Activated naive CD4-positive, alpha-beta T cell treated with anti-CD3 and anti-CD28 coated beads, Interleukin-2, amount 10 ng/mL, durations not matched to agents 7 days and 5 days (primary cell): ENCODE results near the gene WAPL.
"Not testable (repeated sequence)": the region's sequence is repeated elsewhere in the genome, so short reads cannot be mapped to it uniquely, and the experiment has no call there.

Source experiments
- CTCF ChIA-PET: fragments of 350-600 bp; sonication (Branson Sonifier 250); formaldehyde crosslinking; loops from one replicate; lab custom pipeline; 2021; ENCODE audit warnings: antibody characterized with exemption; lab: Charles Lee
- DNase-seq: peaks from one replicate; pipeline ENCODE4 v3.0.0-alpha.2; 2020
- H3K27ac Mint-ChIP-seq: one replicate; pipeline ENCODE4 v1.8.0; 2021; ENCODE audit warnings: mild to moderate bottlenecking, moderate library complexity, mixed read lengths
- H3K27me3 Mint-ChIP-seq: one replicate; pipeline ENCODE4 v1.8.0; 2021; ENCODE audit warnings: mild to moderate bottlenecking, mixed read lengths
- H3K36me3 Mint-ChIP-seq: one replicate; pipeline ENCODE4 v1.8.0; 2021; ENCODE audit warnings: mixed read lengths
- H3K4me1 Mint-ChIP-seq: one replicate; pipeline ENCODE4 v1.8.0; 2021; ENCODE audit warnings: mixed read lengths
- H3K4me3 Mint-ChIP-seq: one replicate; pipeline ENCODE4 v1.8.0; 2021; ENCODE audit warnings: mild to moderate bottlenecking, moderate library complexity, mixed read lengths
- H3K9me3 Mint-ChIP-seq: one replicate; pipeline ENCODE4 v1.8.0; 2021; ENCODE audit warnings: mixed read lengths

Gene WAPL

GRCh38 chr10:86521678-86522509 lies at the start of gene WAPL:
Gene WAPL (minus strand): TSS chr10:86521792. CDS start chr10:86518069, 3,723 bp downstream.
- Mint-ChIP-seq H3K36me3 (peaks cover 24% of the 10 kb centered on the region), H3K9me3 (no peaks in the 10 kb centered on the region), H3K4me3 (peak within 1 kb of the TSS; percentile 92), H3K27me3 (no peaks in the 10 kb centered on the region), H3K4me1 (peaks cover 67% of the 10 kb centered on the region), H3K27ac (peak within 1 kb of the TSS; percentile 95)
- peak; percentile 96 for DNase-seq
- CTCF ChIA-PET, result interaction anchor here (1.1 to 1.4 kb wide), 3 partner anchors 16 to 122 kb away, joined by 3 to 7 read pairs (median 3); no protein-coding TSS in a partner anchor

- Mint-ChIP-seq H3K36me3 (no peaks in the 10 kb centered on the region), H3K9me3 (peaks cover 4% of the 10 kb centered on the region), H3K27me3 (peaks cover 16% of the 10 kb centered on the region), H3K27ac (no peak overlapping the region), H3K4me1 (no peaks in the 10 kb centered on the region), H3K4me3 (no peak overlapping the region)
- DNase-seq, result no peak
- CTCF ChIA-PET, result no interaction called here
Measured at GRCh38 chr10:86569335-86569734, 47.7 kb upstream of the WAPL start.

- H3K27me3 Mint-ChIP-seq, result peaks cover 11% of the 10 kb centered on the region
- not testable (repeated sequence) for H3K4me1 Mint-ChIP-seq, H3K9me3 Mint-ChIP-seq, H3K27ac Mint-ChIP-seq, H3K36me3 Mint-ChIP-seq, H3K4me3 Mint-ChIP-seq, DNase-seq
- CTCF ChIA-PET, result interaction anchor here (1.1 kb wide), 1 partner anchor 162 kb away, joined by 3 read pairs; no protein-coding TSS in a partner anchor
Measured at GRCh38 chr10:86566518-86566917, 44.9 kb upstream of the WAPL start.

- H3K4me3 Mint-ChIP-seq, H3K4me1 Mint-ChIP-seq, H3K27me3 Mint-ChIP-seq, CTCF ChIA-PET, DNase-seq, H3K27ac Mint-ChIP-seq, H3K36me3 Mint-ChIP-seq, H3K9me3 Mint-ChIP-seq: not testable (repeated sequence)
Measured at GRCh38 chr10:86563338-86563737, 41.7 kb upstream of the WAPL start.

GRCh38 chr10:86558695-86559094 lies 37.1 kb upstream of the WAPL start:
- H3K9me3 Mint-ChIP-seq, H3K4me1 Mint-ChIP-seq, H3K4me3 Mint-ChIP-seq, H3K36me3 Mint-ChIP-seq, H3K27me3 Mint-ChIP-seq, DNase-seq, H3K27ac Mint-ChIP-seq: not testable (repeated sequence)
- CTCF ChIA-PET, result interaction anchor here (1.0 kb wide), 1 partner anchor 28 kb away, joined by 3 read pairs; no protein-coding TSS in a partner anchor

GRCh38 chr10:86556933-86557649 lies 35.5 kb upstream of the WAPL start:
- H3K27ac Mint-ChIP-seq, result no peak overlapping the region
- no peaks in the 10 kb centered on the region for H3K9me3 Mint-ChIP-seq
- CTCF ChIA-PET, result no interaction called here
- H3K36me3 Mint-ChIP-seq, result no peaks in the 10 kb centered on the region
- H3K4me1 Mint-ChIP-seq, result peaks cover 8% of the 10 kb centered on the region
- no peak for DNase-seq
- no peak overlapping the region for H3K4me3 Mint-ChIP-seq
- H3K27me3 Mint-ChIP-seq, result peaks cover 4% of the 10 kb centered on the region

GRCh38 chr10:86556532-86556931 lies 34.9 kb upstream of the WAPL start:
- DNase-seq, result no peak
- CTCF ChIA-PET, result no interaction called here
- Mint-ChIP-seq H3K9me3 (no peaks in the 10 kb centered on the region), H3K4me3 (no peak overlapping the region), H3K36me3 (no peaks in the 10 kb centered on the region), H3K27ac (no peak overlapping the region), H3K27me3 (peaks cover 4% of the 10 kb centered on the region), H3K4me1 (peaks cover 8% of the 10 kb centered on the region)

GRCh38 chr10:86553639-86554038 lies 32.0 kb upstream of the WAPL start:
- H3K4me1 Mint-ChIP-seq, result peaks cover 8% of the 10 kb centered on the region
- no peaks in the 10 kb centered on the region for H3K36me3 Mint-ChIP-seq
- CTCF ChIA-PET, result no interaction called here
- H3K27ac Mint-ChIP-seq, result no peak overlapping the region
- no peak overlapping the region for H3K4me3 Mint-ChIP-seq
- H3K27me3 Mint-ChIP-seq, result peaks cover 8% of the 10 kb centered on the region
- no peaks in the 10 kb centered on the region for H3K9me3 Mint-ChIP-seq
- no peak for DNase-seq

GRCh38 chr10:86553213-86553612 lies 31.6 kb upstream of the WAPL start:
- CTCF ChIA-PET, result no interaction called here
- H3K4me3 Mint-ChIP-seq, result no peak overlapping the region
- peaks cover 12% of the 10 kb centered on the region for H3K27me3 Mint-ChIP-seq
- no peaks in the 10 kb centered on the region for H3K36me3 Mint-ChIP-seq
- H3K4me1 Mint-ChIP-seq, result peaks cover 8% of the 10 kb centered on the region
- H3K27ac Mint-ChIP-seq, result no peak overlapping the region
- H3K9me3 Mint-ChIP-seq, result no peaks in the 10 kb centered on the region
- DNase-seq, result no peak

- Mint-ChIP-seq H3K4me3 (no peak overlapping the region), H3K36me3 (no peaks in the 10 kb centered on the region), H3K27me3 (peaks cover 13% of the 10 kb centered on the region), H3K9me3 (no peaks in the 10 kb centered on the region), H3K27ac (no peak overlapping the region), H3K4me1 (no peaks in the 10 kb centered on the region)
- DNase-seq, result no peak
- CTCF ChIA-PET, result no interaction called here
Measured at GRCh38 chr10:86547296-86547695, 25.7 kb upstream of the WAPL start.

GRCh38 chr10:86545101-86545500 lies 23.5 kb upstream of the WAPL start:
- DNase-seq, result no peak
- CTCF ChIA-PET, result no interaction called here
- no peaks in the 10 kb centered on the region for H3K36me3 Mint-ChIP-seq
- peaks cover 17% of the 10 kb centered on the region for H3K27me3 Mint-ChIP-seq
- no peak overlapping the region for H3K4me3 Mint-ChIP-seq
- H3K27ac Mint-ChIP-seq, result no peak overlapping the region
- H3K9me3 Mint-ChIP-seq, result no peaks in the 10 kb centered on the region
- peaks cover under 1% of the 10 kb centered on the region for H3K4me1 Mint-ChIP-seq

GRCh38 chr10:86540016-86540415 lies 18.4 kb upstream of the WAPL start:
- Mint-ChIP-seq H3K36me3 (peaks cover 7% of the 10 kb centered on the region), H3K4me3 (no peak overlapping the region), H3K27ac (peak overlapping the region; percentile 79), H3K27me3 (peaks cover 8% of the 10 kb centered on the region), H3K4me1 (peaks cover 35% of the 10 kb centered on the region), H3K9me3 (peaks cover 5% of the 10 kb centered on the region)
- CTCF ChIA-PET, result no interaction called here
- no peak for DNase-seq

GRCh38 chr10:86538547-86538946 lies 17.0 kb upstream of the WAPL start:
- Mint-ChIP-seq H3K27ac (no peak overlapping the region), H3K4me3 (no peak overlapping the region), H3K4me1 (peaks cover 35% of the 10 kb centered on the region), H3K36me3 (peaks cover 7% of the 10 kb centered on the region), H3K27me3 (peaks cover 8% of the 10 kb centered on the region), H3K9me3 (peaks cover 5% of the 10 kb centered on the region)
- CTCF ChIA-PET, result interaction anchor here (0.9 kb wide), 1 partner anchor 16 kb away, joined by 3 read pairs; no protein-coding TSS in a partner anchor
- no peak for DNase-seq

- DNase-seq, H3K36me3 Mint-ChIP-seq, H3K27me3 Mint-ChIP-seq, H3K27ac Mint-ChIP-seq, H3K9me3 Mint-ChIP-seq, H3K4me3 Mint-ChIP-seq: not testable (repeated sequence)
- CTCF ChIA-PET, result interaction anchor here (0.9 kb wide), 1 partner anchor 16 kb away, joined by 3 read pairs; no protein-coding TSS in a partner anchor
- peaks cover 35% of the 10 kb centered on the region for H3K4me1 Mint-ChIP-seq
Measured at GRCh38 chr10:86538040-86538439, 16.4 kb upstream of the WAPL start.
